ENCODE data around the gene SPACDR. TPM values are rescaled to one million over a fixed set of nuclear protein-coding genes. Genes with fewer than 3 reads are reported as not detected.

Gene SPACDR, protein sequence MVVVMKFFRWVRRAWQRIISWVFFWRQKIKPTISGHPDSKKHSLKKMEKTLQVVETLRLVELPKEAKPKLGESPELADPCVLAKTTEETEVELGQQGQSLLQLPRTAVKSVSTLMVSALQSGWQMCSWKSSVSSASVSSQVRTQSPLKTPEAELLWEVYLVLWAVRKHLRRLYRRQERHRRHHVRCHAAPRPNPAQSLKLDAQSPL
- total RNA-seq (2021) = 2.9 and 3.9 TPM in 2 replicates
- Bru-seq, nascent RNA = percentile 37 among the genes with signal in this experiment
- percentile 48 among the genes with signal in this experiment for BruChase-seq, experiment 1, labeled RNA remaining after a 2-hour chase
- BruChase-seq, experiment 2, labeled RNA remaining after a 6-hour chase = percentile 48 among the genes with signal in this experiment
- long read RNA-seq = 0 reads

DNA sequence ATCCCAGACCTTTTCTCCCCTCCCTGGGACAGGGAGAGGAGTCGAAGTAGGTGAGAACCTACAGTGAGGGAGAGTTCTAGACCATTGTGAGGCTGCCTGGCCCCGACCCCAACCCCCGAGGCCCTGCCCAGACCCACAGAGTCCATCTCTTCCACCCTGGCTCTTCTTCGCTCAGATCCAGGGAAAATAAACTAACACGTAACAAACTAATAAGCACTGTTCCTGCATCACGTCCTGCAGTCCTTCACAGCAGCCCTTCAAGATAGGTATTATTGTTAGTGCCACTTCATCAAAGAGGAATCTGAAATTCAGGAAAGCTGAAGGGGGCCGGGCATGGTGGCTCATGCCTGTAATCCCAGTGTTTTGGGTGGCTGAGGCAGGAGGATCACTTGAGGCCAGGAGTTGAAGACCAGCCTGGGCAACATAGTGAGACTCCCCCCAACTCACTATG, at the start of gene SPACDR:
Gene SPACDR, minus strand, starts transcription at position 51 of the 451 bp plus-strand sequence. CDS start 235 bp downstream, outside the sequence.
- intact Hi-C loops (cut with micrococcal nuclease; ENCODE audit: unreplicated experiment) = no loop called here
- no peaks in the 10 kb centered on the region for H3K27me3 ChIP-seq (replicated peaks; ENCODE audit: insufficient read depth, low read depth, low read length, poor library complexity)
- no peak within 1 kb of the TSS for H3K27ac ChIP-seq (ENCODE audit: low read depth, low read length, poor library complexity, severe bottlenecking)
- no TSS peak for BruUV-seq (replicated peaks)
- TF ChIP-seq EZH2 (IDR thresholded peaks at IDR 0.05; ENCODE audit: borderline replicate concordance, low read depth, low read length, poor library complexity, severe bottlenecking) = no peak
- TF ChIP-seq, protein P1, sequence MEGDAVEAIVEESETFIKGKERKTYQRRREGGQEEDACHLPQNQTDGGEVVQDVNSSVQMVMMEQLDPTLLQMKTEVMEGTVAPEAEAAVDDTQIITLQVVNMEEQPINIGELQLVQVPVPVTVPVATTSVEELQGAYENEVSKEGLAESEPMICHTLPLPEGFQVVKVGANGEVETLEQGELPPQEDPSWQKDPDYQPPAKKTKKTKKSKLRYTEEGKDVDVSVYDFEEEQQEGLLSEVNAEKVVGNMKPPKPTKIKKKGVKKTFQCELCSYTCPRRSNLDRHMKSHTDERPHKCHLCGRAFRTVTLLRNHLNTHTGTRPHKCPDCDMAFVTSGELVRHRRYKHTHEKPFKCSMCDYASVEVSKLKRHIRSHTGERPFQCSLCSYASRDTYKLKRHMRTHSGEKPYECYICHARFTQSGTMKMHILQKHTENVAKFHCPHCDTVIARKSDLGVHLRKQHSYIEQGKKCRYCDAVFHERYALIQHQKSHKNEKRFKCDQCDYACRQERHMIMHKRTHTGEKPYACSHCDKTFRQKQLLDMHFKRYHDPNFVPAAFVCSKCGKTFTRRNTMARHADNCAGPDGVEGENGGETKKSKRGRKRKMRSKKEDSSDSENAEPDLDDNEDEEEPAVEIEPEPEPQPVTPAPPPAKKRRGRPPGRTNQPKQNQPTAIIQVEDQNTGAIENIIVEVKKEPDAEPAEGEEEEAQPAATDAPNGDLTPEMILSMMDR (conservative IDR thresholded peaks at IDR 0.05; ENCODE audit: low read depth, low read length) = no peak
- no peak within 1 kb of the TSS for H3K4me3 ChIP-seq (ENCODE audit: low read depth, low read length, poor library complexity, severe bottlenecking)
- ChIA-PET POLR2A (ENCODE audit: low non-redundant PET) (no interaction called here), CTCF (no interaction called here)
- H3K4me1 ChIP-seq (ENCODE audit: insufficient read depth, low read length, poor library complexity, severe bottlenecking) = peaks cover 8% of the 10 kb centered on the region
- DNase-seq (ENCODE audit: low spot score) = no peak
- H3K9me3 ChIP-seq (ENCODE audit: low read depth, low read length, poor library complexity, severe bottlenecking) = no peaks in the 10 kb centered on the region
- H3K36me3 ChIP-seq (ENCODE audit: insufficient read depth, low read length, poor library complexity, severe bottlenecking) = peaks cover 6% of the 10 kb centered on the region

DNA sequence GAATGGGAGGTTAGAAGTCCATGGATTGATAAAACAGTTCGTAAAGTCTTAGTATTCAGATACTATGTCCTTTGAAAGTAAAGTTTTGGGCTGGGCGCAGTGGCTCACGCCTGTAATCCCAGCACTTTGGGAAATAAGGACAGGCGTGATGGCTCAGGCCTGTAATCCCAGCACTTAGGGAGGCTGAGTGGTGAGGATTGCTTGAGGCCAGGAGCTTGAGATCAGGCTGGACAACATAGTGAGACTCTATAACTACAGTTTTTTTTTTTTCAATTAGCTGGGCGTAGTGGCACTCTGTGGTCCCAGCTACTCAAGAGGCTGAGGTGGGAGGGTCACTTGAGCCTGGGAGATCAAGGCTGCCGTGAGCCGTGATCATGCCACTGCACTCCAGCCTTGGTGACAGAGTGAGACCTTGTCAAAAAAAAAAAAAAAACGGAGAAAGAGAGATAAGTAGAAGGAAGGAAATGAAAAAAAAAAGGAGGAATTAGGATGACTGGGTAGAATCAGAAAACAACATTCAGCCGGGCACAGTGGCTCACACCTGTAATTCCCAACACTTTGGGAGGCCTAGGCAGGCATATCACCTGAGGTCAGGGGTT, 49.3 kb upstream of the SPACDR start:
- no peak for TF ChIP-seq EZH2 (IDR thresholded peaks at IDR 0.05; ENCODE audit: borderline replicate concordance, low read depth, low read length, poor library complexity, severe bottlenecking)
- TF ChIP-seq, protein P1 (conservative IDR thresholded peaks at IDR 0.05; ENCODE audit: low read depth, low read length) = no peak
- BruUV-seq (replicated peaks) = no TSS peak
- no peaks in the 10 kb centered on the region for H3K9me3 ChIP-seq (ENCODE audit: low read depth, low read length, poor library complexity, severe bottlenecking)
- POLR2A ChIA-PET (ENCODE audit: low non-redundant PET) = no interaction called here
- CTCF ChIA-PET = interaction anchor here (0.7 kb wide), 1 partner anchor 46 kb away, joined by 7 read pairs; no protein-coding TSS in a partner anchor
- H3K27ac ChIP-seq (ENCODE audit: low read depth, low read length, poor library complexity, severe bottlenecking) = no peak overlapping the region
- H3K36me3 ChIP-seq (ENCODE audit: insufficient read depth, low read length, poor library complexity, severe bottlenecking) = no peaks in the 10 kb centered on the region
- no peak for DNase-seq (ENCODE audit: low spot score)
- peaks cover 21% of the 10 kb centered on the region for H3K4me1 ChIP-seq (ENCODE audit: insufficient read depth, low read length, poor library complexity, severe bottlenecking)
- H3K4me3 ChIP-seq (ENCODE audit: low read depth, low read length, poor library complexity, severe bottlenecking) = no peak overlapping the region
- intact Hi-C loops (cut with micrococcal nuclease; ENCODE audit: unreplicated experiment) = no loop called here
- H3K27me3 ChIP-seq (replicated peaks; ENCODE audit: insufficient read depth, low read depth, low read length, poor library complexity) = no peaks in the 10 kb centered on the region

DNA sequence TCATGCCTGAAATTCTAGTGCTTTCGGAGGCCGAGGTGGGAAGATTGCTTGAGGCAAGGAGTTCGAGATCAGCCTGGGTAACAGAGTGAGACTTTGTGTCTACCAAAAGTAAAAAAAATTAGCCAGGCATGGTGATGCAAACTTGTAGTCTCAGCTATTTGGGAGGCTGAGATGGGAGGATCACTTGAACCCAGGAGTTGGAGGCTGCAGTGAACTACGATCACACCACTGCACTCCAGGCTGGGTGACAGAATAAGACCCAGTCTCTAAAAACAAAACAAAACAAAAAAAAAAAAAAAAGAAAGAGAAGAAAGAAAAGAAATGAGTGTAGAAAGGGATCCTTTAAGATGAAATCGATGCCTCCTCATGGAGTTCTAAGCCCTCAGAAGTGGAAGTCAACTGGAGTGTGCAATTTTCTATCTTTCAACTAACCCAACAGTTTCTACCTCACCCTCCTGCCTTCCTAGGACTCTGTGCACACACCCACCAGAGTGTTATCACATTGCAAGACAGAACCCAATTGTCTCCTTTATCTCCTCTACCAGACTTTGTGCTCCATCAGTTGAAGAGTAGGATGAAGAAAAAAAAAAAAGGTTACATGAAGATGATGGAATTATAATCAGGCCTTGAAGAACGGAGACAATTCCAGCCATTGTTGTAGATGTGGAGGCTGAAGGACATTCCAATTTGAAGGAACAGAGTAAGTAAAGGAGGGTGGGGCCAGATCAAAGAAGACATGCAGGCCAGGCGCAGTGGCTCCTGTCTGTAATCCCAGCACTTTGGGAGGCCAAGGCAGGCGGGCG, 46.6 kb upstream of the SPACDR start:
- intact Hi-C loops (cut with micrococcal nuclease; ENCODE audit: unreplicated experiment) = no loop called here
- Histone ChIP-seq H3K36me3 (ENCODE audit: insufficient read depth, low read length, poor library complexity, severe bottlenecking) (no peaks in the 10 kb centered on the region), H3K4me1 (ENCODE audit: insufficient read depth, low read length, poor library complexity, severe bottlenecking) (peaks cover 16% of the 10 kb centered on the region), H3K27ac (ENCODE audit: low read depth, low read length, poor library complexity, severe bottlenecking) (no peak overlapping the region), H3K27me3 (replicated peaks; ENCODE audit: insufficient read depth, low read depth, low read length, poor library complexity) (no peaks in the 10 kb centered on the region), H3K9me3 (ENCODE audit: low read depth, low read length, poor library complexity, severe bottlenecking) (no peaks in the 10 kb centered on the region), H3K4me3 (ENCODE audit: low read depth, low read length, poor library complexity, severe bottlenecking) (no peak overlapping the region)
- POLR2A ChIA-PET (ENCODE audit: low non-redundant PET) = no interaction called here
- CTCF ChIA-PET = no interaction called here
- BruUV-seq (replicated peaks) = no TSS peak
- TF ChIP-seq EZH2 (IDR thresholded peaks at IDR 0.05; ENCODE audit: borderline replicate concordance, low read depth, low read length, poor library complexity, severe bottlenecking) = no peak
- TF ChIP-seq, protein P1 (conservative IDR thresholded peaks at IDR 0.05; ENCODE audit: low read depth, low read length) = no peak
- DNase-seq (ENCODE audit: low spot score) = no peak

Data from A673 (cell line).